ENCODE results near the gene RIPPLY1.
A peak's percentile ranks its signal among the peaks of the same experiment; 100 is the strongest.

The RIPPLY1 gene

GRCh38 chrX:106903291-106903824, at the start of gene RIPPLY1:
Gene RIPPLY1, minus strand, starts transcription at chrX:106903341. Its CDS starts 54 bp downstream, at chrX:106903287.
- DNase-seq = no peak

GRCh38 chrX:106952538-106952937, 49.4 kb upstream of the RIPPLY1 start:
- DNase-seq = no peak

GRCh38 chrX:106952089-106952488, 48.9 kb upstream of the RIPPLY1 start:
- no peak for DNase-seq

GRCh38 chrX:106951230-106951629, 48.1 kb upstream of the RIPPLY1 start:
- no peak for DNase-seq

- no peak for DNase-seq
Observed at GRCh38 chrX:106950381-106950780, 47.2 kb upstream of the RIPPLY1 start.

GRCh38 chrX:106949366-106949765, 46.2 kb upstream of the RIPPLY1 start:
- DNase-seq = no peak

GRCh38 chrX:106948641-106949040, 45.5 kb upstream of the RIPPLY1 start:
- DNase-seq = no peak

GRCh38 chrX:106946464-106946863, 43.3 kb upstream of the RIPPLY1 start:
- DNase-seq = no peak

GRCh38 chrX:106940068-106940467, 36.9 kb upstream of the RIPPLY1 start:
- no peak for DNase-seq

- DNase-seq = no peak
Observed at GRCh38 chrX:106939566-106939965, 36.4 kb upstream of the RIPPLY1 start.

- DNase-seq = no peak
Observed at GRCh38 chrX:106936246-106936645, 33.1 kb upstream of the RIPPLY1 start.

- DNase-seq = no peak
Observed at GRCh38 chrX:106935175-106935574, 32.0 kb upstream of the RIPPLY1 start.

- peak; percentile 84 for DNase-seq
Observed at GRCh38 chrX:106933538-106933961, 30.4 kb upstream of the RIPPLY1 start.

- DNase-seq = no peak
Observed at GRCh38 chrX:106932960-106933537, 29.9 kb upstream of the RIPPLY1 start.

GRCh38 chrX:106932492-106932923, 29.4 kb upstream of the RIPPLY1 start:
- DNase-seq = no peak

GRCh38 chrX:106931831-106932491, 28.8 kb upstream of the RIPPLY1 start:
- peak; percentile 68 for DNase-seq

GRCh38 chrX:106928227-106928626, 25.1 kb upstream of the RIPPLY1 start:
- DNase-seq = no peak

GRCh38 chrX:106927700-106928099, 24.6 kb upstream of the RIPPLY1 start:
- no peak for DNase-seq

GRCh38 chrX:106927023-106927422, 23.9 kb upstream of the RIPPLY1 start:
- peak; percentile 29 for DNase-seq

GRCh38 chrX:106921637-106922036, 18.5 kb upstream of the RIPPLY1 start:
- DNase-seq = peak; percentile 6

- DNase-seq = peak; percentile 77
Observed at GRCh38 chrX:106919932-106920452, 16.9 kb upstream of the RIPPLY1 start, which contains the start of gene CLDN2. Gene CLDN2, plus strand, starts transcription at chrX:106920402. Its CDS starts 7,827 bp downstream, at chrX:106928229.

- no peak for DNase-seq
Observed at GRCh38 chrX:106917830-106918500, 14.8 kb upstream of the RIPPLY1 start.

- DNase-seq = no peak
Observed at GRCh38 chrX:106912864-106913263, 9.7 kb upstream of the RIPPLY1 start.

Data from islet precursor cell (in vitro differentiated cells).